HG03103 (cell line): ENCODE data around the gene EXOC6B.
A peak's percentile ranks its signal among the peaks of the same experiment; 100 is the strongest.

Source experiments
- ATAC-seq: cut with Tn5 transposase; IDR thresholded peaks from one replicate; pipeline ENCODE4 v1.9.1; 2021; ENCODE audit warnings: low read depth; ENCODE audit not compliant: unreplicated experiment

EXOC6B gene

GRCh38 chr2:72796766-72797165 is 29.1 kb downstream of the EXOC6B start:
- ATAC-seq: no peak

GRCh38 chr2:72794572-72794971 is 31.3 kb downstream of the EXOC6B start:
- no peak for ATAC-seq

- no peak for ATAC-seq
Measured at GRCh38 chr2:72793798-72794440, 31.9 kb downstream of the EXOC6B start.

GRCh38 chr2:72789241-72789640 is 36.6 kb downstream of the EXOC6B start:
- no peak for ATAC-seq

GRCh38 chr2:72788756-72789155 is 37.1 kb downstream of the EXOC6B start:
- ATAC-seq: no peak

- no peak for ATAC-seq
Measured at GRCh38 chr2:72785517-72785916, 40.3 kb downstream of the EXOC6B start.

- ATAC-seq: no peak
Measured at GRCh38 chr2:72782520-72782919, 43.3 kb downstream of the EXOC6B start.

- no peak for ATAC-seq
Measured at GRCh38 chr2:72781480-72781879, 44.4 kb downstream of the EXOC6B start.

- no peak for ATAC-seq
Measured at GRCh38 chr2:72780477-72780876, 45.4 kb downstream of the EXOC6B start.

GRCh38 chr2:72779495-72779894 is 46.3 kb downstream of the EXOC6B start:
- no peak for ATAC-seq

- ATAC-seq: no peak
Measured at GRCh38 chr2:72778410-72778809, 47.4 kb downstream of the EXOC6B start.

- peak; percentile 81 for ATAC-seq
Measured at GRCh38 chr2:72770879-72771461, 54.9 kb downstream of the EXOC6B start.

GRCh38 chr2:72765997-72766609 is 59.7 kb downstream of the EXOC6B start:
- no peak for ATAC-seq

GRCh38 chr2:72762276-72762675 is 63.6 kb downstream of the EXOC6B start:
- no peak for ATAC-seq

- no peak for ATAC-seq
Measured at GRCh38 chr2:72759755-72760154, 66.1 kb downstream of the EXOC6B start.

- ATAC-seq: no peak
Measured at GRCh38 chr2:72757177-72757775, 68.6 kb downstream of the EXOC6B start.

GRCh38 chr2:72755647-72756423 is 70.0 kb downstream of the EXOC6B start:
- ATAC-seq: no peak

GRCh38 chr2:72754628-72755320 is 71.1 kb downstream of the EXOC6B start:
- no peak for ATAC-seq

- no peak for ATAC-seq
Measured at GRCh38 chr2:72750977-72751639, 74.7 kb downstream of the EXOC6B start.

GRCh38 chr2:72750466-72750865 is 75.4 kb downstream of the EXOC6B start:
- ATAC-seq: no peak
